HL-60 (cell line): ENCODE data around the gene FBXW5.

ENCODE experiments used
- CTCF ChIP-seq: IDR thresholded peaks from one replicate; pipeline ENCODE4 v1.5.1; 2011; ENCODE audit warnings: low read length, control low read depth, inconsistent platforms; ENCODE audit not compliant: insufficient read depth
- SPI1 ChIP-seq: IDR thresholded peaks from 2 replicates; pipeline ENCODE4 v1.6.1; 2012; ENCODE audit warnings: low read depth, mild to moderate bottlenecking, borderline replicate concordance

GRCh38 chr9:136917902-136918301 is 26.6 kb downstream of the FBXW5 start:
- TF ChIP-seq SPI1 (no peak), CTCF (no peak)
